Measurements from ENCODE around the gene MSTO1.
"Not testable (repeated sequence)": the region's sequence is repeated elsewhere in the genome, so short reads cannot be mapped to it uniquely, and the experiment has no call there.

Gene MSTO1

GRCh38 chr1:155613226-155613625 is 3.2 kb downstream of the MSTO1 start:
- DNase-seq (ENCODE audit: low read depth in 2 of 2) = not testable (repeated sequence)

GRCh38 chr1:155622191-155622590 is 12.2 kb downstream of the MSTO1 start:
- DNase-seq (ENCODE audit: low read depth in 2 of 2) = no peak

GRCh38 chr1:155623357-155623756 is 13.3 kb downstream of the MSTO1 start:
- no peak for DNase-seq (ENCODE audit: low read depth in 2 of 2)

- not testable (repeated sequence) for DNase-seq (ENCODE audit: low read depth in 2 of 2)
Measured at GRCh38 chr1:155626428-155626827, 16.4 kb downstream of the MSTO1 start.

- DNase-seq (ENCODE audit: low read depth in 2 of 2) = no peak
Measured at GRCh38 chr1:155636397-155637153, 26.6 kb downstream of the MSTO1 start.

- no peak for DNase-seq (ENCODE audit: low read depth in 2 of 2)
Measured at GRCh38 chr1:155640367-155640766, 30.3 kb downstream of the MSTO1 start.

- not testable (repeated sequence) for DNase-seq (ENCODE audit: low read depth in 2 of 2)
Measured at GRCh38 chr1:155642559-155643180, 32.7 kb downstream of the MSTO1 start.

GRCh38 chr1:155643230-155643629 is 33.2 kb downstream of the MSTO1 start:
- DNase-seq (ENCODE audit: low read depth in 2 of 2) = no peak

GRCh38 chr1:155645034-155645598 is 35.1 kb downstream of the MSTO1 start:
- DNase-seq (ENCODE audit: low read depth in 2 of 2) = no peak

GRCh38 chr1:155645648-155646047 is 35.6 kb downstream of the MSTO1 start:
- no peak for DNase-seq (ENCODE audit: low read depth in 2 of 2)

- no peak for DNase-seq (ENCODE audit: low read depth in 2 of 2)
Measured at GRCh38 chr1:155646307-155646706, 36.3 kb downstream of the MSTO1 start.

GRCh38 chr1:155648207-155649147 is 38.5 kb downstream of the MSTO1 start:
- DNase-seq (ENCODE audit: low read depth in 2 of 2) = no peak

- DNase-seq (ENCODE audit: low read depth in 2 of 2) = no peak
Measured at GRCh38 chr1:155649676-155650075, 39.7 kb downstream of the MSTO1 start.

- no peak for DNase-seq (ENCODE audit: low read depth in 2 of 2)
Measured at GRCh38 chr1:155650231-155650757, 40.3 kb downstream of the MSTO1 start.

- DNase-seq (ENCODE audit: low read depth in 2 of 2) = no peak
Measured at GRCh38 chr1:155651861-155652661, 42.0 kb downstream of the MSTO1 start.

- DNase-seq (ENCODE audit: low read depth in 2 of 2) = no peak
Measured at GRCh38 chr1:155652951-155653350, 42.9 kb downstream of the MSTO1 start.

GRCh38 chr1:155657463-155657862 is 47.4 kb downstream of the MSTO1 start:
- DNase-seq (ENCODE audit: low read depth in 2 of 2) = no peak

GRCh38 chr1:155661239-155661638 is 51.2 kb downstream of the MSTO1 start:
- not testable (repeated sequence) for DNase-seq (ENCODE audit: low read depth in 2 of 2)
